ENCODE data around the gene NTF3. TPM values are rescaled to one million over a fixed set of nuclear protein-coding genes. Genes with fewer than 3 reads are reported as not detected.

Gene NTF3
- total RNA-seq, 6 experiments from 2014 or later = 5.2 to 9.5 (median 8.6) TPM

- H3K4me3 Mint-ChIP-seq = no peak overlapping the region
Observed at GRCh38 chr12:5537771-5538170, 105.9 kb downstream of the NTF3 start.

More at GRCh38 chr12:5537771-5538170, 105.9 kb downstream of the NTF3 start:
- Mint-ChIP-seq H3K27me3 (ENCODE audit: insufficient read depth) (peaks cover 25% of the 10 kb centered on the region), H3K27ac (no peak overlapping the region), H3K4me1 (ENCODE audit: low read depth) (peaks cover 11% of the 10 kb centered on the region), H3K9me3 (peaks cover 7% of the 10 kb centered on the region), H3K36me3 (ENCODE audit: low read depth) (peaks cover 2% of the 10 kb centered on the region; the same call in 1 of the 2 replicates)
- TF ChIP-seq CTCF (IDR thresholded peaks at IDR 0.05) = no peak
- DNase-seq = no peak

All from HFFc6 (cell line).